Measurements from ENCODE around the gene PAGR1.
A peak's percentile ranks its signal among the peaks of the same experiment; 100 is the strongest.

PAGR1 gene

DNA sequence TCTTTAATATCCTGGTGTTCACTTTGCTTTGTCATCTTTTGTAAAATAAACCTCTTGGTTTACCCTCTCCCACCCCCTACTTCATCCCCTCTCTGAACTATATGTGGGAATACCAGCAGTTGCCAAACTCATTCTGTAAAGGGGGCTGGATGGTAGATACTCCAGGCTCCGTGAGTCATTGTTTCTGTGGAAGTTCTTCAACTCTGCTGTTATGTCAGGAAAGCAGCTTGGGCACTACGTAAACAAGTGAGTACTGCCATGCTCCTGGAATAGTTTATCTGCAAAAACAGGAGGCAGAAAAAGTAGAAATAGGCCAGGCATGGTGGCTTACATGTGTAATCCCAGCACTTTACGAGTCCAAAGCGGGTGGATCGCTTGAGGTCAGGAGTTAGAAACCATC lies 21.9 kb downstream of the PAGR1 start:
- no peak for DNase-seq

GRCh38 chr16:29839822-29840221 lies 23.9 kb downstream of the PAGR1 start:
- no peak for DNase-seq

DNA sequence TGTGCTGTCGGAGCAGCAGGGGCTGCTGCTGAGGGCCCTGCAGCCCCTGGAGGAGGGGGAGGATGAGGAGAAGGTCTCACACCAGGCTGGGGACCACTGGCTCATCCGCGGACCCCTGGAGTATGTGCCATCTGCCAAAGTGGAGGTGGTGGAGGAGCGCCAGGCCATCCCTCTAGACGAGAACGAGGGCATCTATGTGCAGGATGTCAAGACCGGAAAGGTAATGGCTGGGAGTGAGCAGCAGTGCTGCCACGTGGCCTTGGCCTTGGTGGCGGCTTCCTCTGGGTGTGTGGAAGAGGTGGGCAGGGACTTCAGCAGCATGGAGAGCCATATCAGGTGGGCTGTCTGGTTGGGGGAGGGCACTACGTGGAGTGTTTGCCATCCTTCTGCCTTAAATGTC lies 24.3 kb downstream of the PAGR1 start:
- no peak for DNase-seq

DNA sequence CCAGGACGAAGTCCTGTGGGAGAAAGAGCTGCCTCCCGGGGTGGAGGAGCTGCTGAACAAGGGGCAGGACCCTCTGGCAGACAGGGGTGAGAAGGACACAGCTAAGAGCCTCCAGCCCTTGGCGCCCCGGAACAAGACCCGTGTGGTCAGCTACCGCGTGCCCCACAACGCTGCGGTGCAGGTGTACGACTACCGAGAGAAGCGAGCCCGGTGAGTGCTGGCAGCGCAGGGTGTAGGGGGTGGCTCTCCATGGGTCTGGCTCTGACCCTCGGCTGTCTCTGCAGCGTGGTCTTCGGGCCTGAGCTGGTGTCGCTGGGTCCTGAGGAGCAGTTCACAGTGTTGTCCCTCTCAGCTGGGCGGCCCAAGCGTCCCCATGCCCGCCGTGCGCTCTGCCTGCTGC lies 25.7 kb downstream of the PAGR1 start:
- no peak for DNase-seq

- no peak for DNase-seq
These were observed 26.9 kb downstream of the PAGR1 start for GRCh38 chr16:29842732-29843346.

DNA sequence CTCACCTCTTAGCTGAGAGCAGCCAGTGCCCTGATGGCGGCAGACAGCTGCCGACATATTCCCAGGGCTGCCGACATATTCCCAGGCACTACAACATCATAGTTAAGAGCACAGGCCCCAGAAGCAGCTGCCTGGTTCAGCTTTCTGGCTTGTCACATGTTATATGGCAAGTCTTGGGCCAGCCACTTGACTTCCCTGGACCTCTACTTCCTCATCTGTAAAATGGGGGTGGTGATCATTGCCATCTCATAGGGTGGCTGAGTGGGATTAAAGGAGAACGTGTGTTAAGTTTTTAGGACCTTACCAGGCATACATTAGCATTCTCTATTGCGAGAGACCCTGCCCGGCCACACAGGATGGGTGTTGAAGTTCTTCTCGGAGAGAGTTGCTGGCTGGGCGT lies 28.0 kb downstream of the PAGR1 start:
- DNase-seq: no peak

- no peak for DNase-seq
These were observed 28.8 kb downstream of the PAGR1 start for GRCh38 chr16:29844575-29845331.

GRCh38 chr16:29845656-29846055 lies 29.7 kb downstream of the PAGR1 start:
- no peak for DNase-seq

DNA sequence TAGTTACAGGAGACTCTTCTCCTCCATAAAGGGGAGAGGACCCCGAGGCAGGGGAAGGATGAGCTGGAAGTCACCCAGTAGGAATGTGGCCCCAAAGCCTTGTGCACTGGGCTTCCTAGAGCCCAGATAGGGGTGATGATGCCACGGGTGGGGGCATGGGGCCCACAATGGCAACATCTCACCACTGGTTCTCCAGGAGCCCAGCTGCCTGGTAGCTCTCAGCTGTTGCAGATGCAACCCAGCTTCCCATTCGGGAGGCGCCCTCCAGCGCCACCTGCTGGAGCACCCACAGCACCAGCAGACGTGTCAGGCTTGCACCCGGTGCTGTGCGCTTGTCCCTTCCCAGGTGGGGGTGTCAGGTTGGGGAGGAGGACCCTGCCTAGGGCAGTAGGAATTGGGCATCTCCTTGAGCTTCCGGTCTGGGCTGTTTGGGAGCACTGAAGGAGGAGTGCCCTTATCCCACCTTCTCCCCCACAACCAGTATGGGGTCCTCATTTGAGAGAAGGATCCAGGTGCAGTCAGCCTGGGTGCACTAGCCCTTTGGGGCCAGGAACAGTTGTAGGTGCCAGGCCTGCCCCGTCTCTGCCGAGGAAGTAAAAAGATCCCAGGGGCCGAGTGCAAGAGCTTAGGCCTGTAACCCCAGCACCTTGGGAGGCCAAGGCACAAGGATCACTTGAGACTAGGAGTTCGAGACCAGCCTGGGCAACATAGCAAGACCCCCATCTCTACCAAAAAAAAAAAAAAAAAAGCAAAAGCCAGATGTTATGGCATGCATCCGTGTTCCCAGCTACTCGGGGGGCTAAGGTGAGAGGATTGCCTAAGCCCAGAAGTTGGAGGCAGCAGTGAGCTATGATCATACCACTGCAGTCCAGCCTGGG lies 32.7 kb downstream of the PAGR1 start:
- peak; percentile 47 for DNase-seq

DNA sequence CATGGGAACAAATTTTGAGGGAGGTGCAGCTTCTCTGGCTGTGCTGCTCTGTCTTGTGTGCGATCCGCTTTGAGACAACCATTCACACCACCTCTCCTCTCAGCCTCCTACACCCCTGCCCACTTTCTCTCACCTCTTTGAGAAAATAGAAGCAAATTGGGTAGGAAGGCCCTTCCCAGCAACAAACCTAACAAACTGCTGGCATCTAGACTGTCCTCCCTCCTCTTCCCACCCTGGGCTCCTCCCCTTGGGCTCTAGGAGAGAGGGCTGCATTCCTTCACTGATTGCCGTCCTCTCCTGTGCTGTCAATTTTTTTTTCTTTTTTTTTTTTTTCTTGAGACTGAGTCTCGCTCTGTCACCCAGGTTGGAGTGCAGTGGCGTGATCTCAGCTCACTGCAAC lies 33.6 kb downstream of the PAGR1 start:
- DNase-seq: no peak

- no peak for DNase-seq
These were observed 35.0 kb downstream of the PAGR1 start for GRCh38 chr16:29850998-29851397.

GRCh38 chr16:29852654-29853053 lies 36.7 kb downstream of the PAGR1 start:
- peak; percentile 69 for DNase-seq

DNA sequence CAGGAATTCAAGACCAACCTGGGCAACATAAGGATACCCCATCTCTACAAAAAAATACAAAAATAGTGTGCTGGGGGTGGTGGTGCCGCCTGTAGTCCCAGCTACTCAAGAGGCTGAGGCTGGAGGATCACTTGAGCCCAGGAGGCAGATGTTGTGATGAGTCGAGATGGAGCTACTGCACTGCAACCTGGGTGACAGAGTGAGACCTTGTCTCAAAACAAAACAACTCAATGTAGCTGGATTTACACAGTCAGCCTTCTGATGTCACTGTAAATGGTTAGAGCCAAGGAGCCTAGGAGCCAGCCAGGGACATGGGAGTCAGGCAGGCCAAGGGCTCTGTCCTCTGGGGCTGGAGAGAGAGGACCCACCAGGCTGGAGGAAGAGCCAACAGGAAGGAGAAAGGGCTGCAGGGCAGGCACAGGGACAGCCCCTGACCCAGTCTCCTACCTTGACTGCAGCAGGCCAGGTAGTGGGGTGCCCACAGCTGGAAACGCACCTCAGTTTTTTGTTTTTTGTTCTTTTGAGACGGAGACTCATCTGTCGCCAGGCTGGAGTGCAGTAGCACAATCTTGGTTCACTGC lies 38.7 kb downstream of the PAGR1 start:
- no peak for DNase-seq

- peak; percentile 65 for DNase-seq
These were observed 41.3 kb downstream of the PAGR1 start for GRCh38 chr16:29857133-29857760.

- DNase-seq: no peak
These were observed 42.3 kb downstream of the PAGR1 start for GRCh38 chr16:29858149-29858849.

DNA sequence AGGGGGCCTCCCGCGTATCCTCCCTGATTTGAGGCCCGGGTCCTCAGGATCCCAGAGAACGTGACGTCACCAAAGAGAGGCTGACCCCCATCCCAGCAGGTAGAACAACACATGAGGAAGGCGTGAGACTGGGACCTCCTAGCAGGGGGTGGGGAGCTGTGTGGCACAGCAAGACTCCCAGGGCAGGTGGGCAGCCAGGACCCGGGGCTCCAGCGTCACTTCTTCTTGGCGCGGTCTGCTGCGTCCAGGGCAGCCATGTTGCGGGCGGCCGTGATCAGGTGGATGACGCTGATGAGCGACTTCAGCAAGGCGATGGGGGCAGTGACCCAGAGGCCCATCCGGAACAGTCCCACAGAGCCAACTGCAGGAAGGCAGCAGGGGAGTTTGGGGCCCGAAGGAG lies 43.0 kb downstream of the PAGR1 start:
- no peak for DNase-seq

- no peak for DNase-seq
These were observed 44.3 kb downstream of the PAGR1 start for GRCh38 chr16:29860218-29860617.

GRCh38 chr16:29862383-29862883 lies 46.5 kb downstream of the PAGR1 start:
- peak; percentile 7 for DNase-seq

DNA sequence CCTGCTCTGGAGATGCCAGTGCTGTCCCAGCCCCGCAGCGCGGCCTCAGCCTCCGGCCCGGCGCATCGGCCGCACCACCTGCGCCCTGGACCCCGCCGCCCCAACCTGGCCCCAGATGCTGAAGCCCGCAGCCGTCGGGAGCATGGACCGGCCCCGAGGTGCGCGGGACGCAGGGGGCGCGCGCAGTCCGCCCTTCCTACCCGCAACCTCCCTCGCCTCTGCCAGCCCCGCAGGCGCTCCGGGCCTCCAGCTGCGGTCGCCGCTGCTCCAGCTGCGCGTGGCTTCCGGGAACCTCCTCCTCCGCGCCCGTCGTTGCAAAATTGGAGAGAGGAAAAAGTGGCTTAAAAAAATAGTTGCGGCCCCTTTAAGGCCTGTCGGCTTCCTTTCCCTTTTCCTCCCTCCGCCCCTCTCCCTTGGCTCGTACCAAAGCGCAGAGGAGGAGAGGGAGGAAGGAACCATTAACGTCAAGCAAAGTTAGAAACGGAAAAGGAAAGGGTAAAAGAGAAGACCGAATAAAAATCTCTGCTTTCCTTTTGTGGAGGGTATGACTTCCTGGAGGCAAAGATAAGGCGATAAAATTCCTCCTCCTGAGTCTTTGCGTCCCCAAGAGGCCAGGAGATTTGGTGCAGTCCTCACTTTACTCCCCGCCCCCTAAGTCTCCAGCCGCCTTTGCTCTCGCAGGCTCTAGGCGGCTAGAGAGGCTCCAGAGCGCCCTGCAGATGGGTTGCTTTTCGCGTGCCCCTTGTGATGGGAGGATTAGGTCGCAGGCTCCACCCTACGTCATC lies 47.1 kb downstream of the PAGR1 start, which contains the start of gene CDIPT:
CDIPT (minus strand) TSS at position 343 of the 785 bp plus-strand sequence. CDS start 369 bp downstream, outside the sequence.
- peak; percentile 97 for DNase-seq

DNA sequence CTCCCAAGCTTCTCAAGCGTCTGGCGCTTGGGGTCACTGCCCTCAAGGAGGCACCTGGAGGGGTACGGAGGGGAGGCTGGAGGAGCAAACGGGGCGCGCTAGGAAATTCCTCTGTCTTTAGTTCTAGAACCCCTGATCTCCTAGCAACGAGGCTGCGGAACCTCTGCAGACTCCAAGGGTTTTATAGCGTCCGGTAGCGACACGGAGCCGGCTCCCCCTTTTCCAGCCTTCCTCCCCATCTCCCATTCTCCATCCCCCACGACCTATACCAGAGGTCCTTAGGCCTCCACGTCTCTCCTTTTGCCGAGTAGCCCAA lies 47.7 kb downstream of the PAGR1 start:
- DNase-seq: no peak

DNA sequence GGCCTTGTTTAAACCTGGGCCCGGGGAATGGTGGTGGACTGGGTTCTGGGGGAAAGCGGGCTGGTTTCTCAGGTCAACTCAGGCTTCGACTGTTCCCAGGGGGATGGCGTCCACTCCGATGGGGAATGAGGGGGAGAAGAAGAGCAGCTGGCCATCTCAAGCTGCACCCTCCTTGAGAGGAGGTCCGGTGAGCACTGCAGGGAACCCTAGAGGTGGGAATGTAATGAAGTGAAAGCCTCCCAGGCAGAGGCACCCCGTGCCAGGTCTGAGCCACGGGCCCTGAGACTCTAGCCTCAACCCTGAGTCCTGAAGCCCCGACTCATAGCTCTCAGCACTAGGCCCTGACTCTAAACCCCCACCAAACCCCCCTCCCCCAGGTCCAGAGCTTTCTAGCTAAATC lies 48.3 kb downstream of the PAGR1 start:
- no peak for DNase-seq
